Measurements from ENCODE around the gene COL13A1.

Gene COL13A1

DNA sequence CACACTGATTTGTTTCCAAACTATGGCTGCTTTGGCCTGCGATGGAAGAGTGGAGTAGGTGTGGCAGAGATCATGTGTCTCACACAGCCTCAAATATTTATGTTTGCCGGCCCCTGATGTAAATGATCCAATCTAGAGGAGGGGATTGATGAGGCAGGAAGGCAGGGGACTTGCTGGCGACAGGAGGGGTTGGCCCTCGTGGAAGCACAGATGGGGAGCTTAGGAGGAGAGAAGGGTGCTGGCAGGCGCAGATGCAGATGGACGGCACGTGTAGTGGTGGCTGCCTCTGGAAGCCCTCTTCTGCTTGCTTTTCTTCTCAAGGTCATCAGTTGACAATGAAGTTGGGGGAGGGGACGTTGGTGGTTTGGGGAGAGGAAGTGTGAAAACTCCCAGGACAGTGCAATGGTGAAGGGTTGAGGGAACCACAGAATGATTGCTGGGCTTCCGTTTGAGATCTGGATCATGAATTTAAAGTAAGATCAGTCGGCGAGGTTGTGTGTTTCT is 15.4 kb downstream of the COL13A1 start:
- in situ Hi-C loops (cut with HindIII; ENCODE audit: low sequenced_read_pairs): no loop called here

DNA sequence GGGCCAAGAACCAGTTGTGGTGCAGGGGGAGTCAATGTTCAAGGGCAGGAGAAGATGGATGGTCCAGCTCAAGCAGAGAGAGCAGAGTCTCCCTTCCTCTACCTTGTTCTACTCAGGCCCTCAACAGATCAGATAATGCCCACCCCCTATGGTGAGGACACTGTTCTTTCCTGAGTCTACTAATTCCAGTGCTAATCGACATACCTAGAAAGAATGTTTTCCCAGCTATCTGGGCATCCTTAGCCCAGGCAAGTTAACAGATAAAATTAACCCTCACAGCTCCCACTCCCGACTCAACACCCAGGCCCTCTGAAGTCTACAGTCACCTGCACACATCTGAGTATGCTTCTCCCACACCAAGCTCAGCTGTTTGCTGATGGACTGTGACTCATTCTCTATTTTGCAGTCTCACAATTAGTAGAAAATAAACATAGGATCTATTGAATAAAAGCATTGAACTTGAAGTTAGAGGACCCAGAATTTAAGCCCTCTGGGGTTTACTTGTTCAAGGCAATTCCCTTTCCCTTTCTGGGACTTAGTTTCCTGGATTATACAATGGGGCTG is 17.1 kb downstream of the COL13A1 start:
- in situ Hi-C loops (cut with HindIII; ENCODE audit: low sequenced_read_pairs): no loop called here

DNA sequence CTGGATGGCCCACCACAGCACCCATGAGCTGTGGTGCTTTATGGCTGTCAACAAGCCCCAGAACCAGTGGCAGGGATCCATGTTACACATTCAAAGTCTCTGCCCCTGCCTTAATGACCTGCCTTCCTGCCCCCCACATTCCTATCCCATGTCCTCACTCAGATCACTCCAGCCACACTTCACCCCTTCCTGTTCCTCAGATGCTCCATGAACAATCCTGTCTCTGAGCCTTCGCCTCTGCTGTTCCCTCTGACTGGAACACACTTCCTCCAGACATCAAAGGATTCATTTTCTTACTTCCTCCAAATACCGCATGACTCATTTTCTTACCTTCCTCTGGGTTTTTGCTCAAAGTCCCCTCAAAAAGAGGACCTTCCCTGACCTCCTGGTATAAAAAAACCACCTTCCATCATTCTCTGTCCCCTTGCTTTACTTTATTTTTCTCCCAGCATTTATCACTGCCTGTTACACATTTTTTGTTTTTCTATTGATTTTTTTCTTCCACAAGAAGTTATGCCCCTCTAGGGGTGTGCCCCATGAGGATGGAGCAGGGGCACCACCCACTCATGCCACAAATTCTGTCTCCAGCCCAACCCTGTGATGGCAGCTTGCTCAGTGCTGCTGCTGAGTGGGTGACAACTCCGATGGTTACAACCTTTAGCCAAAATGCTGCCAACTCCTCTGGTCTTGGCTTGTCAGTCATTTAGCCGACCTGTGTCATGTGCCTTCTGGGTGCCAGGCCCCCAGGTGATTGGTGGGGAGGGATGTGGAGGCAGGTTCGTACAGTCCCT is 18.2 kb downstream of the COL13A1 start:
- in situ Hi-C loops (cut with HindIII; ENCODE audit: low sequenced_read_pairs): no loop called here

DNA sequence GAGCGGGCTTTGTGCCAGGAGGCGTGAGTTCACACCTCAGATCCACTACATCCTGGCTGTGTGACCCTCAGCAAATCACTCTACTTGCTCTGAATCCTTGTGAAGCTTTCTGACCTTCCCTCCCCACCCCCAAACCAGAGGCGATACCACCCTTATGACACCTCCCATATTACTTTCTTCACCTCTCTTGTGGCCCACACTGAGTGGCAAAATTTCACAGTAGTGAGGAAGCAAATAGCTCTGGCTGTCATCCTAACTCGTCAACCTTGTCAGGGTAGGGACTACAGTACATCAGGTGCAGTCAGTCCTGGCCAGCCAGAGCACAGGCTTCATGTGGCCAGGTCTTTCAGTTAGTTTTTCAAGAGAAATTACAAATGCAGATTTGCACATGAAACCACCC is 19.1 kb downstream of the COL13A1 start:
- in situ Hi-C loops (cut with HindIII; ENCODE audit: low sequenced_read_pairs): no loop called here

DNA sequence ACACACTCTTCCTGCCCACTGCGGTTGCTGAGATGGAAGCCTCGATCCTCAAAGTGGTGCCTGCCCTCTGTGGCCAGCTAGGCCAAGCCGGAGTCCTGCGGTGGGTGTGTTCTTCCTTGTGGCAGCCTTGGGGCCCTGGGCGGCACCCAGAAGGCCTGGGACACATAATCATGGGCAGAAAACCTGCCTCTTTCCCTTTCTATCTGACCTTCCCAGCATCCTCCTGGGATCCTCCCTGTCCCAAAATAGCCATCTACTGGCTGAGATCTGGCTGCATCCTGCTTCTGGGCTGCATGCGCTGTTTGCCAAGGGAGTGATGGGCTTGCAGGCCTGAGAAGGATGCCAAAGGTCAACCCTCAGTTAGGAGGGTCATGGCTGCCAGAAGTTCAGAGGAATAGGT is 23.9 kb downstream of the COL13A1 start:
- in situ Hi-C loops (cut with HindIII; ENCODE audit: low sequenced_read_pairs): no loop called here

DNA sequence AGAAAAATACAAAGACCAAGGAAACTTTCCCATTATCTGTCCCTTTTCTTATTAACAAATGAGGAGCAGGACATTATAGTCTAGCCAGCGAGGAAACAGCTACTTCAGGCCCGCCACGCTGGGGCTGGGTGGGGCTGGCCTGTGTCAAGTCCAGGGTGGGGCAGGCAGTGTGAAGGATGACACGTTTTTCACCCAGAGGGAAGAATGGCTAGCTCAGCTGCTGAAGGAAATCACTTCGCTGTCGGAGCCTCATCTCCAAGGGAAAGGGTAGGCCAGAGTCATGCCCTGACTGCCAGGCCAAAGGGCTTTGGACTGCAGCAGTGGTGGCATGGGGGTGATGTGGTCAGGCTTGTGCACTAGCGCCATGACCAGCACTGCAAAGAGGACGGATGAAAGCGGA is 24.4 kb downstream of the COL13A1 start:
- in situ Hi-C loops (cut with HindIII; ENCODE audit: low sequenced_read_pairs): no loop called here

DNA sequence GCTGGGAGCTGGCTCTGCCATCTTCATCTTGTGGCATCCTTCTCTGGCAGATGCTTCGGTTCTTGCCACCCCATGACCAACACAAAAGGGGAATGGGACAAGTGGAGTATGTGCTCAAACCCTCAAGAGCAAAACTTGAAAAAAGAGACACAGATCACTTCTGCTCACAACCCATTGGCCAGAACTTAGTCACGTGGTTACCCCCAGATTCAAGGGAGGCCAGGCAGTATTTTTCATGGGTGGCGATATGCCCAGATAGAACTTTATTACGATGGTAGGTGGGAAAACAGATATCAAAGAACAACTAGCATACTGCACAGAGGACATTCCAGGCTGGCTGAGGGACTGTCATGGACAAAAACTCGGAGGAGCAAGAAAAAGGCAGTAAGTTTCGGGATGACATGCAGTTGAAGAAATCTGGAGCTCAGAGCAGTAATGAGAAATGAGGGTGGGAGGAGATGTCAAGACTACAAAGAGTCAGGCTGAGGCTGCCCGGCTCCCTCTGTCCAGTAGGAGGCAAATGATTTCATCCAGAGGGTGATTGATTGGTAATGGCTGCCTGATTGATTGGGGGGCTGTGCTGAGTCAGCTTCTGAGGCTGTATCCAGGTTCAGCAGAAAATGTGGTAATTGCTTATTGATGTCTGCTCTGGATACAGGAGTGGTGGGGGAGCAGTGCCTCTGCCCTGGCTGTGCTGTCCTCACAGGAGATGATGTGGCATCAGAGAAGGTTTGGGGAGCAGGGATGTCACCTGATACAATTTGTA is 25.3 kb downstream of the COL13A1 start:
- in situ Hi-C loops (cut with HindIII; ENCODE audit: low sequenced_read_pairs): no loop called here

DNA sequence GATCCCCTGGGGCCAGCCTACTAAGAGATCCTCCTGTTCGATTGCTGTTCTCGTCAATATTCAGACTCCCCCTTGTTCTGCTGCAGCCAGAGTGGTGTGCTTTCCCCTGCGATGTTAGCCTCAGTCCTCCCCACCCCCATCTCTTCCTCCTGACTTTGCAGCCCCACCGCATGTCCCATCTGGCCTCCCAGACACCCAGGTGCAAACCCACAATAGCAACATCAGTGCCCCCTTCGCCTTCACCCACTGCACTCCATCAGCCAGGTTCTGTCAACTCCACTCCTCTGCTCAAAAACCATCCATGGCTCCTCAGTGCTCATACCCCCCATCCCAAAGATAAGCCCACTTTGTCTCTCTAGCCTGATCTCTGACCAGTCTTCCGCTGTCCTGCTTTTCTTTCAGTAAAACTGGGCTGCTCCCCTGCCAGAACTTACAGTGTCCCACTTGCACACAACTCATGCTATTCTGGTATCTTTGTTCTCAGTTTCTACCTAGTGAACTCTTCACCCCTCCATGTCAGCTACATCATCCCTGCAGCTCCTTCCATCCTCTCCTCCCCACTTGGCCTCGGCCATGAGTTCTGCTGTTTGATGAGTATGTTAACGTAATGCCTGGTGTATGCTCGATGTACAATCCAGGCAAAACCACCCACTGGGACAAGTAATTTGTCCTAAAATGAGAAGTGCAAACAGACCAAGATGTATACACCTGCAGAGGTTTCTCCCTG is 26.6 kb downstream of the COL13A1 start:
- in situ Hi-C loops (cut with HindIII; ENCODE audit: low sequenced_read_pairs): no loop called here

DNA sequence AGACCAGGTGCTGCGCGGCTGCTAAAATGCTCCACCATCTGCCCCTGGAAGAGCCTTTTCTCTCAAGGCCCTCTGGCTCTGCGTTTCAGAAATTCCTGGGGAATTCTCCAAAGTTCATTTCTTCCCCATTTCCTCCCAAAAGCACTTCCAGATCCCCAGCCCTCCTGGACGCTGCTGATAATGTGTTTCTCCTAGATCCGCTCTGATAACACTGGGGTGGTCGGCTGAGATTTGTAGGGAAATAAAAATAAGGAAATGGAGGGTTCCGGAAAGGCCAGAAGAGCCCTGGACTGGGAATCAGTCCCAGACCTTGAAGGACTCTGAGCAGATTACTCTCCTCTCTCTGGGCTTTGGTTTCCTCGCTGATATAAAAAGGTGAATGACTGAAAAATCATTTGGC is 28.1 kb downstream of the COL13A1 start:
- in situ Hi-C loops (cut with HindIII; ENCODE audit: low sequenced_read_pairs): no loop called here

DNA sequence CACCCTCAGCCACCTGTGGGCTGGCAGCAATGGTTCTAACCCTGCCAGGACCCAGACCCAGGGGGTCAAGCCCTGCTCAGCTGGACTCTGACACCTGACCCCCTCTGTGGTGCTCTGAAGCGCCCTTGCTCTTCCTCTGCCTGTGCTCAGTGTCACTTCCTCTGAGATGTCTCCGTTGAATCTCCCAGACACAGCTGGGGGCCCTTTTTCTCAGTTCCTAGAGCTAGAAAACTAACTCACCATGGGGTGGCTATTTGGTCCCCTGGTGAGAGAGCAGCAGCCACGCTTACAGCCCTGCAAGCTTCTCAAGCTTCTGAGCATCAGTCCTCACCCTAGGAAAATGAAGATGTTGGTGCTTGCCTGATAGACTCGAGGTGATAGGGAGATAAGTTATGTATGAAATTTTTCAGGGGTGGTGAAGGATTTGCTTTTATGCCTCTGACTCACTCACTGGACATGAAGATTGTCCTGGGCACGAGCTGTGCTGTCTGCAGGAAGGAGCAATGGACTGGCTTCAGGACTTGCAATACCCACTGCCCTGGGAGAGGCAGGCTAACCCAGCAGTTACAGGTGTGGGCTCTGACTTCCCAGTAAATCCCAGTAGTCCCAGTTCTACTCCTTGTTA is 29.6 kb downstream of the COL13A1 start:
- in situ Hi-C loops (cut with HindIII; ENCODE audit: low sequenced_read_pairs): no loop called here

DNA sequence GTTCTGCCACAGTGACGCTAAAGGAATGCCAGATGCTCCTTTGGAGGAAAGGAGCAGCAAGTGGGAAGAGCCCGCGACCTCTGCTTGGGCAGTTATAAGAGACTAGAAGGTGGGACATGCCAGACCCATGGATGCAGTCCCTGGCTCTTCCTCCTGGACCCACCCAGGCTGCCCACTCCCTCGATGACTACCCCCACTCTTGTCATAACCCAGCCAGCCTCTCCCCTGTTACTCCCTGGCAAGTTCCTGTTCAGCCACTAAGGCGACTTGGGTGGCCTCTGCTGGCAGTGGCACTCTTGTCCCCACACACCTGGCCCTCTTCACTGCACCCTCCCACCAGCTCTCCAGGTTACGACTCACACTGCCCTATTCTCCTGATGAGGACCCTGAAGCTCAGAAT is 33.5 kb downstream of the COL13A1 start:
- in situ Hi-C loops (cut with HindIII; ENCODE audit: low sequenced_read_pairs): no loop called here

DNA sequence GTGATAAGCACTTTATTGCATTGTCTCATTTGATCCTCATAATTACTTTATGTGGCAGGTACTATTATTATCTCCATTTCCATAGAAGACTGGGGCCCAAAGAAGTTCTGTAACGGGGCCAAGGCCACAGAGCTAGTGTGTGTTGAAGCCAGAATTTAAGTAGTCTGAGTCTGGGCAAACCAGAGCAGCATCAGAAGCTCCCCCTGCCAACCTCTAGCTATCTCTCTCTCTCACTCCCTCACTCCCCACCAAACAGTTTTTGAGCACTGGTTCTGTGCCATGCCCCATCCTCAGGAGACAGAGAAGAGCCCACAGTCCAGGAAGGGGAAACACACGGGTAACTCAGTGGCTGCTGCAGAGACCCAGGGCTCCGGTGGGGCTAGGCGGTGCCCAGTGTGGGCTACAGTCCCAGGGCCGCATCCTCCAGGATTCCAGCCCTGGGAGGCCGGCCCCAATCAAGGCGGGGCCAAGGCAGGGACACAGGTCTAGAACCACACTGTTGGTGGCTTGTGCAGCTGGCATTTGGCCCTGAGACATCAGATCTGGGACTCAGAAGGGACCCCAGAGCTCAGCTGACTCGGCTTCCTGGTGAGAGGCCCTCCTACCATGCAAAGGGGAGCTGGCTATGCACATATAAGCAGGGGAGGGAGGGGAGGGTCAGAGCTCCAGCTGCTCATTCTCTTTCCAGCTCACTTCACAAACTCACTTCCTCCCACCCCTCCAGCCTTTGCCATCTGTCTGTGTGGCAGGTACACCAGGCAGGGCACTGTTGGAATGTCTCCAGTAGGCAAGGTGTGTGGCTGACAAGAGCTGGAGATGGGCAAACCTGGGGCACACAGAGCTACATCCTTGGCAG is 34.4 kb downstream of the COL13A1 start:
- in situ Hi-C loops (cut with HindIII; ENCODE audit: low sequenced_read_pairs): no loop called here

DNA sequence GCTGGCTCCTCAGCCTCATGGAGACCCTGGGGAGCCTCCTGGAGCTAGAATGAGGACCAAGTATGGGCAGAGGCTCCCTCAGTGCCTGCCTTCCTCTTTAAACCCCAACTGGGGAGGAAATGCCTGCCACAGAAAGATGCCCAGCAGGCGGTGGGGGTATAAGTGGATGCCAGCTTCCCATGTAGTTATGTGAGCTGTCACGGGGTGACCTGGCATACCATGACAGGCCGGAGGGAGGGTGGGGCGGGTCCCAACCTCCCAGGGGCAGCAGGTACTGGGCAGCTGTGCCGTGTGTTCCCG is 35.0 kb downstream of the COL13A1 start:
- in situ Hi-C loops (cut with HindIII; ENCODE audit: low sequenced_read_pairs): no loop called here

DNA sequence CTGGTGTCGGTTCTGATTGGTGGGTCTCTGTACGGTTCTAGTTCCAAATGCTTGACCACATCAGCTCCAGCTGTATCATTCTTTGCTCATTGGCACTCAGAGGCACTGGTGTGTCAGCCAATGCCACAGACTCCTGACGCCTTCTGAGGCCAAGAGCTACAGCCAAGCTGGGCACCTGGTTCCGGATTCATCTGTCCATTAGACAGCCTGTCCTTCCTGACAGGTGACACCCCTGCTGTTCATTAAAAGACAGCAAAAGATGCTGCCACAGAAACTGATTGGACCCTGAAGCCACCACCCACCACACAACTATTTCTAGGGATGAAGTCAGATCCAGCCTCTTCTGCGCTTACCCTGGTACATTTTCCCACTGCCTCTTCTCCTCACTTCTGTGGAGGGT is 35.6 kb downstream of the COL13A1 start:
- in situ Hi-C loops (cut with HindIII; ENCODE audit: low sequenced_read_pairs): no loop called here

DNA sequence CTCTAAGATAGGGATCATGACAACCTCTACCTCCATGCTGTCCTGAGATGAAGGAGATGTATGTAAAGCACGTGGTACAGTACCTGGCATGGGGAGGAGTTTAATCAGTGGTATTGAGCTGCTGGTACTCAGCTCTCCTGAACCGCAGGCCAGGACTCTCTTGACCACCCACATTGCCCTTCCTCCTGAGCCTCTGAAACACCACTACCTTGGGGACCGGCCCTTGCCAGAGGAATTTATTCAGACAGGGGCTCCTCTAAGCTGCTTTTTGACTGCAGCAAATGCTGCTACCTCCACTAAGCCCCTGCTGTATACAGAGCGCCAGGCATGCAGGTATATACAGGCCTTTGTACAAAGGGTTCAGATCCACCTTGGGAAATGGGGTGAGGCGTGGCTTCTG is 36.7 kb downstream of the COL13A1 start:
- in situ Hi-C loops (cut with HindIII; ENCODE audit: low sequenced_read_pairs): no loop called here

DNA sequence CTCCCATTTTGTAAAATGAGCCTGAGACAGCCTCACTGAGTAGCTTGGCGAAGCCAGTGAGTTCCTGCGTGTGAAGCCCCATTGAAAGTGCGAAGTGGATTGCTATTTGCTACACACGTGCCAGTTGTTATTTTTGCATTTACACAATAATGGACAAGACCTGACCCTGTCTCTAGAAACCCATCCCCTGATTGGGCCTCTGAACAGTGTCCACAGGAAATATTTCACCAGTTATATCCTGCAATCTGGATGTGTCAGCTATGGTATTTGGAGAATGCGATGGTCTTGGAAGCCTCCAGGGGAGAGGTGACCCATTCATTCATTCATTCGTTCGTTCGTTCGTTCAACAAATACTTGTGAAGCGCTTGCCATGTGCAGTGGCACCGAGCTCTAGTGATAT is 37.1 kb downstream of the COL13A1 start:
- in situ Hi-C loops (cut with HindIII; ENCODE audit: low sequenced_read_pairs): no loop called here

DNA sequence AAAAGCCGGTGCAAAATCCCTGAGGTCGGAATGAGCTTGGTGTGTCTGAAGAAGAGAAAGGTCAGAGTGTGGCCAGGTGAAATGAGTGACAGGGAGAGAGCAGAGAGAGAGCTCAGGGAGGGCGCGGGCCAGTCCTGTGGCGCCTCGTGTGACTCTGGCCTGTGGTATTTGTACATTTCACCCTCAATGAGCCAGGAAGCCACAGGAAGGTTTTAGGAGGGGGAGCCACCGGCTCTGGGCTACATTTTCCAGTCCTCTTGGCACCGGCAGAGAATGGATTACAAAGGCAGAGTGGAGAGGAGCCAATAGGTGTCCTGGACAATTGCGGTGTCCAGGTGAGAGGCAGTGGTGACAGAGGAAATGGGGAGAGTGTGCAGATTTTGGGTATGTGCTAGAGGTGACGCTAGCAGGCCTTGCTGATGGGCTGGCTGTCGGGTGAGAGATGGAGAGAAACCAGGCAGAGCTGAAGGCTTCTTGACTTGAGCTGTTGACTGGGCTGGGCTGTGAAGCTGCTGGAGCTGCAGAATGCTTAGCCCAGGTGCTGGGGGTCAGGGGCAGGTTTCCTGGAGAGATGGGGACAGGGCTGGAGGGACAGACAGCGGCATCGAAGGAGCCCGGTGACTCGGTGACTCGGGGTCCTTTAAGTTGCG is 38.1 kb downstream of the COL13A1 start:
- in situ Hi-C loops (cut with HindIII; ENCODE audit: low sequenced_read_pairs): no loop called here

DNA sequence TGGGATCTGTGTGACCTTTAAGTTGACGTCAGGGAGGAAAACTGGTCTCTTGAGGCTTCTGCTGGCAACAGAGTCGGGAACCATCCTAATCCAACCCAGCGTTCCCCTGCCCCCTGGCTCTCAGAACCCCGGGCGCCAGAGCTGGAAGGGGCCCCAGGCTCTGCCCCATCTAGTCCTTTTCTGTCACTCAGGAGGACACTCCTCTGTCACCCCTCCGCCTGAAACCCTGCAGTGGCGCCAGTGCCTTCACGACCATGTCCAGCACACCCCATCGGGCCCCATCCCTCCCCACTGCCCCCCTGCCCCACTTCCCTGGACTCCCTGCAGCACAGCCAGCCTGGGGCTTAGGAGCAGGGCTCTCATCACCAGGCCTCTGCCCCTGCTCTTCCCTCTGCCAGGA is 39.1 kb downstream of the COL13A1 start:
- in situ Hi-C loops (cut with HindIII; ENCODE audit: low sequenced_read_pairs): no loop called here

DNA sequence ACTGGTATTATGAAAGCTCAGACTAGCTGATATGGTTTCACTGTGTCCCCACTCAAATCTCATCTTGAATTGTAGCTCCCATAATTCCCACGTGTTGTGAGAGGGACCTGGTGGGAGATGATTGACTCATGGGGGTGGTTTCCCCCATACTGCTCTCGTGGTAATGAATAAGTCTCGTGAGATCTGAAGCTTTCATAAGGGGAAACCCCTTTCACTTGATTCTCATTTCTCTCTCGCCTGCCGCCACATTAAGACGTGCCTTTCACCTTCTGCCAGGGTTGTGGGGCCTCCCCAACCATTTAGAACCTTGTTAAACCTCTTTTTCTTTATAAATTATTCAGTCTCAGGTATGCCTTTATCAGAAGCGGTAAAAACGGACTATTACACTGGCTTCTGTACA is 40.3 kb downstream of the COL13A1 start:
- in situ Hi-C loops (cut with HindIII; ENCODE audit: low sequenced_read_pairs): no loop called here

DNA sequence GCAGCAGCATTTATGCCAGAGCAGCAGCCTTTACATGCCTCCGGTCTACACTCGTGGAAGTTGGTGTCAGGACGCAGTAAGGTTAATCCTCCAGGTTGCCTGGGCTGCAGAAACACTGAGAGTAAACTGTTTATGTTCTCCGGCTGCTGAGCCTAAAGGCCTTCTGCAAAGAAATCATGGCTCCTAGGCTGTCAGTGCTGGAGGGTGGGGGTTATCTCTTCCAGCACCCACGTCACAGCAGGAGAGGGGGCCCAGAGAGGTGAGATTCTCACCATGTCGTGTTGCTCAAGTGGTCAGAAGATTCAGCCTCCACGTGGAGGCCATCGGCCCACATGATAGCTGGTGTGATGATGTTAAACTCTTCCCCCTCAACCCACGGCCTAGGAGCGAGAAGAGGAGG is 41.2 kb downstream of the COL13A1 start:
- in situ Hi-C loops (cut with HindIII; ENCODE audit: low sequenced_read_pairs): no loop called here

Measured in DLD1 (cell line).